HG03095 (cell line): ENCODE data around the gene HS3ST6.
"Not testable (repeated sequence)": the region's sequence is repeated elsewhere in the genome, so short reads cannot be mapped to it uniquely, and the experiment has no call there.

Experiments
- ATAC-seq: cut with Tn5 transposase; IDR thresholded peaks from one replicate; pipeline ENCODE4 v1.9.1; 2021; ENCODE audit warnings: moderate library complexity; ENCODE audit not compliant: unreplicated experiment

Gene HS3ST6

GRCh38 chr16:1947369-1947670 lies 29.1 kb upstream of the HS3ST6 start:
- no peak for ATAC-seq

- ATAC-seq: no peak
These were observed 28.5 kb upstream of the HS3ST6 start for GRCh38 chr16:1946495-1947368.

- ATAC-seq: no peak
These were observed 27.6 kb upstream of the HS3ST6 start for GRCh38 chr16:1945559-1946391.

DNA sequence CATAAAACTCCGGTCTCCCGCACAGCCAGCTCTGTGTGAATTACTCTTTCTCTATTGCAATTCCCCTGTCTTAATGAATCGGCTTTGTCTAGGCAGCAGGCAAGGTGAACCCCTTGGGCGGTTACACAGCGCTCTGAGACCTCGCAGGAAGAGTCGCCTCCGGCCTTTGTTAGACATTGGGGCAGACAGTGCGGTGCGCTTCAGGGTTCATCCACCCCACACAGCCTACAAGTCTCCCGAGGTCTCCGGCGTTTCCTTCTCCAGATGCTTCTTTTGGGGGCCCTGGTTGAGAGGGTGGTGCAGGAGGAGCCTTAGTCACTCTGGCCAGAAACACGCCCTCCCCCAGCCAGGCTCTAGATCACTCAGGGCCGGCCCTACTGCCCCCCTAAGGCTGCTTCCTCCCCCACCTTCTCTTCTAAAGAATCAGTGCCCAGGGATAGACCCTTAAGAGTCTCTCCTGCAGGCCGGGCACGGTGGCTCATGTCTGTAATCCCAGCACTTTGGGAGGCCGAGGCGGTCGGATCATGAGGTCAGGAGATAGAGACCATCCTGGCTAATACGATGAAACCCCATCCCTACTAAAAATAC lies 26.5 kb upstream of the HS3ST6 start:
- no peak for ATAC-seq

- peak; percentile 89 for ATAC-seq
These were observed 24.9 kb upstream of the HS3ST6 start, which contains the start of gene MSRB1 for GRCh38 chr16:1942810-1943726. MSRB1 (minus strand) TSS chr16:1943199; CDS start chr16:1943156, 43 bp downstream.

DNA sequence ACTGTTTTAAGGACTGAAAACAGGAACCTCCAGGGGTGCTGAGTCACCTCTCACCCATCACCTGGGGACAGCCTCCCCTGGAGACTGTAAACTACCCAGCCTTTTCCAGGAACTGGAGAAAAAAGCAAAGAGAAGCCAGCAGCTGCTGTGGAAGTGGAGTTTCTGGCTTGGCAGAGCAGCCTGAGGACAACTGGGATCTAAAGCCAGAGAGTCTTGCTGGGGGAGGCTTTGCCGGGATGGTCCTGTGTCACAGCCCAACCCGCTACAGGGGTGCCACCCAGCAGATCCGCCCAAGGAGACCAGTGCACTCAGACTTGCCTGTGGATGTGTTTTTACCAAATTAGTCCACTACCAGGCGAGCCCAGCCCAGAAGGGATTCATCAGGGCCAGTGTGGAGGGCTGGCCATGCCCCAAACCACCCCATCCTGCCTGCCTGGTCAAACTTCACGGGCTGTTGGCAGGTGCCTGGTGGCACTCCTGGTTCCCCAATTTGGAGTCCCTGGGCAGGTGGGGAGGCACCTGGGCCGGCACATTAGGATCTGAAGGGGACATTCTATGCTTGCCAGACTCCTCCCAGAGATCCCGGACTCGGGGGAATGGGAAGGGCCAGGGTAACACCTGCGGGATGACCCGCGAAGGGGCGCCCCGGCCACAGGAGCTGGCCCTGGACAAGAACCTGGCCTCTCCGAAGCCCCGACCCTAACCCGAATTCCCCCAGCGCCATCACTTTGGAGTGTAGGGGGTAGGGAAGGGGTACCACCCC lies 24.0 kb upstream of the HS3ST6 start:
- ATAC-seq: no peak

GRCh38 chr16:1941162-1942046 lies 23.2 kb upstream of the HS3ST6 start:
- no peak for ATAC-seq

DNA sequence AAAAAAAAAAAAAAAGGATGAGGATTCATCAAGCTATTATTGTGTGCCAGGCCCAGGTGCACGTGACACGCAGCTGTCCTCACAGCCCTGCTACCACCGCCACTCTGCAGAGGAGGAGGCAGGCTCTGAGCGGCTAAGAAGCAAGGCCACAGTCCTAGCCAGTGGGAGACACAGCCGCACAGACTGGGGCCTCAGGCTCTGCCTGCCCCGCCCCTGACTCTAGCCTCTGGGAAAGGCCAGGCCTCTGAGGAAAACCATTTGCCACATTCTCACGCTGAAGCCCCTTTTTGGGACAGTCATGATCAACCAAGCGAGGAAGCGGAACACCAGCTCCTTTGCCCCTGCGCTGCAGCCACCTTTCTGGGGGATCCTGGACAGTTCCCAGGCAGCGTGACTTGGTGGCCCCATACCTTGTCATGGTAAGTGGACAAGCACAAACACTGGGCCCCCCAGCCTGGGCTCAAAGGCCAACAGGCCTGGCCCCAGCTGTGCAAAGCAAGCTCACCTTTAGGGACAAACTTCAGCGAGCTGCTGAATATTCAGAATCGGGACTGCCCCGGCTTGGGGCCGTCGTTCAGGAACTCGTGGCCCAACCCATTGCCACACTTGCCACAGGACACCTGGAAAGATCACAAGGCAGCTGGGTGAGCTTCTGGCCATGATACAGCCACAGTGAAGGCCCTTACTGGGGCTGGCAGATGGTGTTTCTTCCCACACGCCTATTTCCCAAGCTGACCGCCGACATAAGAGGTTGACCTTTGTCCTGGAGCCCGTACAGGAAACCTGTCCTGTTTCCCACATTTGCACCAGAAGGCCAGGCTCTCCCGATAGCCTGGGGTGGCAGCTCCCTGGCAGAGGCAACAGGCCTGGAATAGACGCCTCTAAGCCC lies 22.3 kb upstream of the HS3ST6 start:
- ATAC-seq: no peak

- not testable (repeated sequence) for ATAC-seq
These were observed 21.6 kb upstream of the HS3ST6 start for GRCh38 chr16:1939833-1940232.

- ATAC-seq: no peak
These were observed 20.7 kb upstream of the HS3ST6 start for GRCh38 chr16:1938910-1939309.

DNA sequence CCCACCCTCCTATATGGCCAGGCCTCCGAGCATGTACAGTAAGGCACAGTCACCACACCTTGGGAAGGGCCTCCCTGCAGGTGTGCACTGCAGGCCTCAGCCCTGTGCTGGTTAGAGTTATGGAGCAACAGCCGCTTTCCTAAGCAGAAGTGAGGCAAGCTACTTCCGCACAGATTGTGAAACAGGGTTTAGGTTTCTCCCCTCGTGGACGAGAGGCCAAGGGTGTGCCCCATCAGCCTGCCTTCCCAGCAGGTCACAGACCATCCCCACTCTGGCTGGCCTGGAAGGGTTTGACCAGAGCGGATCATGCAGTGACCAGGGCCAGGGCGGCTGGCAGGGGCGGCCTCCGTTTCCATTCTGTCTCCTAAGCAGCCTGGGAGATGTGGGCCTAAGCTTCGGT lies 20.1 kb upstream of the HS3ST6 start:
- ATAC-seq: no peak

- ATAC-seq: no peak
These were observed 18.8 kb upstream of the HS3ST6 start for GRCh38 chr16:1936945-1937479.

DNA sequence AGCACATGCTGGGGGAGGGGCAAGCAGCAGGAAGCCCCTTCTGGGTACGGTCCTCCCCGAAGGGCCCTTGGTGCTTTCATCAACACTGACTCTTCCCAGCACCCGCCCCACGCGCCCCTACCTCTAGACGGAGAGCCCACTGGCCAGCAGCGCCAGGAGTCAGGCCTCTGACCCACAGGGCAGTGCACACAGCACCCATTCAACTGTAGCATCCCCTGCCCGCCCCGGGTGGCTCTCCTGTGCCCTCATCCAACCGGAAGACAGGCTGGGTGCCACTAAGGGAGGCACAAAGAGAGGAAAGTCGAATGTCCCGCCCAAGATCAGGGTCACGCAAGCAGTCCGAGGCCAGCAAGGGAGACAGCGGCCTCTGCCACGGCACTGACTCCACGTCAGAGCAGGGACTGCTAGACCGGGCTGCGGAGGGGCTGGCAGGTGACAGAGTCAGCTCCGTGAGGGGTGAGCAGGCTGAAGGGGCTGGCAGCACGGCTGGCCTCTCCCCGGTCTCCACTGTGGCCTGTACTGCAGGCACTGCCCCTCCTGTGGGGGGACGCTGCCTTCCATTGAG lies 15.0 kb upstream of the HS3ST6 start:
- no peak for ATAC-seq

DNA sequence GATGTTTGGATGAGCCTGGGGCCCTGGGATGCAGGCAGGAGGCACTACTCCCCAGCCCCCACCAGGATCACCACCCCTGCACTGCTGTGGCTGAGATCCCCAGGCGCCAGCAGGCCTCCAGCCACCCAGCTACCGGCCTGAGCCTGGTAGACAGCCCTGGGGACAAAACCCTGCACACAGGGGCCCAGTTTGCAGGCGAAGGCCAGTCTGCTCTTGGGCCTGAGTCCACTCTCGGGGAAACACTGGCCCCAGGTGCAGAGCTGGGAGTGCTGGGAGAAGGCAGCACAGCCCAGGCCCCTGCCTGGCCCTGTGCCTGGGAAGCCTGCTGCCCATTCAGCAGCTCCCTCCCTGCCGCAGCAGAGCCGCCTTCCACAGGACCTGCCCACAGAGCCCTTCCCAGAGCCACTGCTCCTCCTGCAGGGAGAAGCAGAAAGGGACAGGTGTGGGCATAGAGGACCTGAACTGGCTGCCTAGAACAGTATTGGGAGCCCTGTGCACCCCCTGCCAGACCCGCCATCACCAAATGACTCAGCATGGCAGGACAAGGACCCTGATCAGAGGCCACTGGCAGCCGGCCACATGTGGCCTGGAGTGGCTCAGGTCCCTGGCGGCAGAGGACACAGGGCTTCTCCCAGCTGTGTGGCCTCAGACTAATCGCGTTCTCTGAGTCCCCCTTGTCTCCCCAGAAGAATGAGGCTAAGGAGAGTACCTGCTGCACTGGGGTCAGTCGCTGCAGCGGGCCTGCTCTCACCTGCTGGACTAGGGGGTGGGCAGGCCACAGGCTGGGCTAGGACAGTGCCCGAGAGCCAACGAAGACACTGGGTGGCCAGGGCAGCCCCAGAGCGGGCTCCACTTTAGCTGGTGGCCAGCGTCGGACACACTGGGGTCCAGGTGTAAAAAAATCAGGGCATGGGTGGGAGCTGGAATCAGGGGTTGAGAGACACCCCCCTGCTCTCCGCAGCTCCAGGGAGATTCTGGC lies 14.1 kb upstream of the HS3ST6 start:
- ATAC-seq: no peak

- no peak for ATAC-seq
These were observed 12.1 kb upstream of the HS3ST6 start for GRCh38 chr16:1930338-1930720.
